ENCODE data around the gene OR5K4.

OR5K4 gene

DNA sequence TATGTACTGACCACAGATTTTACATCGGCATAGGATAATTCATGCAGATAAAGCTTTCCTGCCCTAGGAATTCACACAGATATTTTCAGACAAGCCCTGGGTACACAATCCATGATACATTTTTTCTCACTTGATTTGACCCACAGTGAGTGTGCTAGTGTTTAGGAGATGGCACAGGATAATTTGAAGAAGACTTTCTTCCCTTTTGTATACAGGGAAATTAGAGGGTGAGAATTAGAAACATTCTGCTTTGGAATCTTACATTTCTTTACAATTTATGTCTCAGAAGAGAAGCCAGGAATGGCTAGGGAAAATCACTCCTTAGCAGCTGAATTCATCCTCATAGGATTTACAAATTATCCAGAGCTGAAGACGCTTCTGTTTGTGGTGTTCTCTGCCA is at the start of gene OR5K4:
Gene OR5K4 (plus strand): TSS at position 301 of the 400 bp plus-strand sequence. CDS start 0 bp downstream, at position 301.
- DNase-seq = no peak

- DNase-seq = no peak
Measured at GRCh38 chr3:98322101-98322500, 31.6 kb upstream of the OR5K4 start.

GRCh38 chr3:98322686-98323085 is 31.0 kb upstream of the OR5K4 start:
- no peak for DNase-seq

DNA sequence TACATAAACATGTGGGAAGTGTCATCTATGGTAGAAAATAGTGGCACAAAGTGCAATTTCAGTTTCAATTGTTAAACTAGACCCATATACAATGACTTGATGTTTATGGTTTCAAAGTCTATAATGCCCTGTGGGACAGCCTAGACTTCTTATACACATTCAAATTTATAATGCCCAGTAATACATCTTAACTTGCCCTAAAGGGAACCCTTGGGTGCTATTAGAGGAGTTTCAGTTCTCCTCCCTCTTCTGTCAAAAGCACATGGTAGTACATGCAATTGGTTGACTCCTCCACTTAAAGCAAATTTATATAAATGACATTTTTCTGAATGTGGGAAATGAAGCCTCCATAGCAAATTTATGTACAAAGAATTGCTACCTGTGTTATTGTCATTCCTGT is 30.2 kb upstream of the OR5K4 start:
- DNase-seq = no peak

DNA sequence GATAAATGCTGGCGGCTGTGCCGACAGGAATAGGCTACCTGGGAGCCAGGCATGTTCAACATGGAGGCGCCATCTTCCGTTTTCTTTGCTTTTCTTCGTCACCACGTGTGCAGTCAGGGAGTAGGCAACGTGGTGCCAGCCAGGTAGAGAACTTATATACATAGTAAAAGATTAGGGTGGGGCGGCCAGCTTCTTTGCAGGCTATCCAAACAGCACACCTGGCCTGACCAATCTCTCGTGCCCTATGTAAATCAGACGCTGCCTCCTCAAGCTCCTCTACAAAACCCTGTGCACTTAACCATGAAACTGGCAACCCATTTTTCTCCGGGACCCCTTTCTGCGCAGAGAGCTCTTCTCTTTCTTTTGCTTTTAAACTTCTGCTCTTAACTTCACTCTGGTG is 28.6 kb upstream of the OR5K4 start:
- no peak for DNase-seq

- no peak for DNase-seq
Measured at GRCh38 chr3:98326105-98326893, 27.4 kb upstream of the OR5K4 start.

DNA sequence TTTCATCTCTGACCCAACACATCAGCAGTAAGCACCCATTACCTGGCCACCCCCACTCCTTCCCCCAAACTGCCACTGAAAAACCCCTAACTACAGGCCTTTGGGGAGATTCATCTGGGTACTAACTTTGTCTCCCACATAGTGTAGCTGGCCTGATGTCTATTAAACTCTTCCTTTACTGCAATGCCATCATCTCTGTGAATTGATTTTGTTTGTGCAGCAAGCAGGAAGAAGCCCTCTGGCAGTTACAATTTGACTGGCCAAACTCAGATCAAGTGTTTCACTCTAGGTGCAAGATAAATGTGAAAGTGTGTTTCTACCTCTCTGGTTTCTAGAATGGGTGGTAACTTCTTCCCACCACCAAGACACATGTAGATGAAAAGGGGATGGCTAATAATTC is 26.7 kb upstream of the OR5K4 start:
- no peak for DNase-seq

GRCh38 chr3:98328933-98329332 is 24.7 kb upstream of the OR5K4 start:
- DNase-seq = no peak

GRCh38 chr3:98329392-98330124 is 24.1 kb upstream of the OR5K4 start:
- DNase-seq = peak in 1 of 4 experiments; percentile 0

GRCh38 chr3:98331329-98331728 is 22.3 kb upstream of the OR5K4 start:
- no peak for DNase-seq

DNA sequence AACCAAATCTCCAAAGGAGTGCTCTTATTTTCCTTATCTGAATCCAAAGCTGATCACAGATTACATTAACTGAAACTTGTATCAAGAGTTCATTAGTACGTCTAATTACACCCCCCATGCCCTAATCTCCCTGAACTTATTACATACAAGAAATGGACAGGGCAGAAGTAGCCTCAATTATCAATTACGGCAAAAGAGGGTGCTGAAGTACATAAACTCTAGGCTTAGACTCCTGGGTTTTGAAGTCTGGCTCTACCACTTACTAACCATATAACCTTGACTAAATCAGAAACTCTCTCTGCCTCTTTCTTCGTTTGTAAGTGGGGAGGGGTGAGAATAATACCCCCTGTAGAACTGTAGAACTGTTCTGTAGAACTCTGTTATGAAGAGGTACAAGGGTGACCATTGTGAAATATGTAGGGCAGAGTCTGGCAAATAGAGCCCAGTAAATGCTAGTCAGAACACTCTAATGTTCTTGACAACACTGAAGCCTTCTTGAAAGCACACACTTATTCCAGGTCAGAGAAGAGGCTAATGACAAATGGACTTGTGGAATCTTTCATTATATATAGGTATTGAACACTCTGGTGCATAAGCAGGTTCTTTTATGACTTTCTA is 19.6 kb upstream of the OR5K4 start:
- DNase-seq = no peak

DNA sequence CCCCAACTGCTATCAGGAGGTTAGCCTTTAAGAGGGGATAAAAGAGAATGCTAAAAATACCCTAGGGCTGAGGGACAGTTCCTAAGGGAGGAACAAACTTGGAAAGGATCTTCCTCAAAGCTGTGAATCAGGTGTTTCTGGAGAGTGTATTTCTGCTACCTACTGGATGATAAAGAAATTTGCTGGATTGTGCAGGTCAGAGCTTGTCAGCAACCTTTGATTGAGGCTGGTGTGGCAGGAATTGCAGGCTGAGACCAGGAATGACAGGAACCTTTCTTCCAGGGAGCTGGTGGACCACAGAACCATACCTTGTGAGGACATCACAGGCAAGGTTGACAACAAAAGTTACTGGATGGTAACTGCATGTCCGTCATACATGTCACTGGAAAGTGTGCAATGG is 14.6 kb upstream of the OR5K4 start:
- DNase-seq = no peak

- DNase-seq = no peak
Measured at GRCh38 chr3:98341758-98342157, 11.9 kb upstream of the OR5K4 start.

DNA sequence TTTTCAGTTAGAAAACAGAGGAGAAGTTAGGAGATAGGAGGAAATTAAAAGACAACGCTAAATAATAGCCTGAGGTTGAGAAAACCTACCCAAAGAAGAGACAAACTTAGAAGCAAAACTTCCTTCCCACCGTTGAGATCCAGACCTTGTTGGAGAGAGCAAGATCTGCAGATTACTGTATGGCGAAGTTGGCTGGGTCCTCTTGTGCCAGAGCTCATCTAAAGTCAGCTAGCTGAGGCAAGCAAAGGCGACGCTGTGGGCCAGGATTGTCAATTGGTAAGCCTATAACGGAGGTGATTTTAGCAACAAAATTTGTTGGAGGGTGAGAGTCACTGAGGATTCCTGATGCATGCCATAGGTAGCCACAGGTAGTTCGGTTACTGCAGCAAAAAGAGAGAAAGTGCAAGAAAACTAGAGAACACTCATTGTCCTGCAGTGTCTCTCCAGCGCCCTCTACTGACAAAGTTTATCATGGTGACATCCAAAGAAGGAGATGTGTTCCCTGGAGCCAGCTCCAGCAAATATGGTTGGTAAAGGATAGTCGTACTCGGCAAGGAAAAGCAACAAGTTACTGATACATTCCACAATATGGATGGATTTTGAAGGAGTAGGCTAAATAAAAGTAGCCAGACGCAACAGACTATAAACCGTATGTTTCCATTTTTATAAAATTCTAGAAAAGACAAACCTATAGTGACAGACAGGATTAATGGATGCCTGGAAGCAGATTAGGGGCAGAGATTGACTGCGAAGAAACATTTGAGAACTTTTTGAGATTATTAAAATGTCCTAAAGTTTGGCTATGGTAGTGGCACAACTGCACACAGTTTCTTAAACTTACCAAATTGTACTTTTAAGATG is 9.8 kb upstream of the OR5K4 start:
- no peak for DNase-seq

DNA sequence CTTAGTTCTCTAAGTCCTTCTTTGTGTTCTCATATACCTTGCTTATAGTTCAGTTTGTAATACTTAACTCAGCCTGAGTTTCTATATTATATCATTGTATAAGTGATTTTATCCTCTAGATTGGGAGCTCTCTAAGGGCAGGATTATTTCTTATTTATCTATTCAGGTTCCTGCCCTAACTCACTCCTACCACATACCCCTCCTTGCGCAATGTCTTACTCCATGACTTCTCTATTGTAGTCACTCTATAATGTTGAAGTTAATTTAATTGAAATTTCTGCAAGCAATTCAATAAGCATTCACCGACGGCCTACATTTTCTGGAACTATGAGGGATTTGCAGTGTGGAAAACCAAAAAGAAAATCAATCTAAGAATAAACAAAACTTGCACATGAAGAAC is 3.6 kb upstream of the OR5K4 start:
- no peak for DNase-seq

DNA sequence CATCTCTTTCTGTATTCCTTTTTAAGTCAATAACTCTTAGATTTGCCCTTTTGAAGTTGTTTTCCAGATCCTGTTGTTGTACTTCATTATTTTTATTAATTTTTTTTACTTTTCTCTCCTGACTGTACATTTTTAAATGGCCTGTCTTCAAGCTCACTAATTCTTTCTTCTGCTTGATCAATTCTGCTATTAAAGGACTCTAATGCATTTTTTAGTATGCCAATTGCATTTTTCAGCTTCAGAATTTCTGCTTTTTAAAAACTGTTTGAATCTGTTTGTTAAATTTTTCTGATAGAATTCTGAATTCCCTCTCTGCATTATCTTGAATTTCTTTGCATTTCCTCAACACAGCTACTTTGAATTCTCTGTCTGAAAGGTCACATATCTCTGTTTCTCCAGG is 5.6 kb downstream of the OR5K4 start:
- no peak for DNase-seq

DNA sequence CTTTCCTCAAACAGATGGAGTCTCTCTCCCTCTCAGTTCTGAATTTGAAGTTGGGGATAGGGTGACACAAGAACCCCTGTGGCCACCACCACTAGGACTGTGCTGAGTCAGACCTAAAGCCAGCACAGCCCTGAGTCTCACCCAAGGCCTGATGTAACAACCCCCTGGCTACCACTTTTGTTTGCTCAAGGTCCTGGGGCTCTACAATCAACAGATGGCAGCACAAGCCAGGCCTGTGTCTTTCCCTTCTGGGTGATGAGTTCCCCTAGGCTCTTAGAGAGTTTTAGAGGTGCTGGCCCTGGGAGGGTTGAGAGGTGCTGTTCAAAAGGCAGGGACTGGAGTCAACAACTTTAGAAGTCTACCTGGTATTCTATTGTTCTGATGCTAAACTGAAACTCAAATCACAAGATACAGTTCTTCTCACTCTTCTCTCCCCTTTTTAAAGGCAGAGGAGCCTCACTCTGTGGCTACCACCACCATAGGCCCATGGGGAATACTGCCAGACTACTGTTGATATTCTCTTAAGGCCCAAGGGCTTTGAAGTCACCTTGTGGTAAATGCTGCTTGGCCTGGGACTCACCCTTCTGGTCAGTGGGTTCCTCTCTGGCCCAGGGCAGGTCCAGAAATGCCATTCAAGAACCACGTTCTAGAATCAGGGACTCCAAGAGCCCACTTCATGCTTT is 6.5 kb downstream of the OR5K4 start:
- no peak for DNase-seq

DNA sequence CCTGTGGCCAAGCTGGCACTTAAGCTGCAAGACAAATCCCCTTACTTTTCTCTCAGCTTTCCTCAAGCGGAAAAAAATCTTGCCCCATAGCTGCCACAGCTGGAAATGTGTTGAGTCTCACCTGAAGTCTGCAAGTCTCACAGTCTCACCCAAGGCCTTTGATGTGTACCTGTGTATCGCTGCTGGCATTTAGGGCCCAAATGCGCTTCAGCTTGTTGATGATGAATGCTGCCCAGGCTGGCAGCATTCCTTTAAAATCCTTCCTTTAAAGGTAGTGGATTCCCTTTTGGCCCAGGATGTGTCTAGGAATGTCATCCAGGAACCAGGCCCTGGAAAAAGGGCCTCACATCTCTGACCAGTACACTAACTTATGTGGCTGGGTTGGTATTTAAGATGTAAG is 7.0 kb downstream of the OR5K4 start:
- DNase-seq = no peak

DNA sequence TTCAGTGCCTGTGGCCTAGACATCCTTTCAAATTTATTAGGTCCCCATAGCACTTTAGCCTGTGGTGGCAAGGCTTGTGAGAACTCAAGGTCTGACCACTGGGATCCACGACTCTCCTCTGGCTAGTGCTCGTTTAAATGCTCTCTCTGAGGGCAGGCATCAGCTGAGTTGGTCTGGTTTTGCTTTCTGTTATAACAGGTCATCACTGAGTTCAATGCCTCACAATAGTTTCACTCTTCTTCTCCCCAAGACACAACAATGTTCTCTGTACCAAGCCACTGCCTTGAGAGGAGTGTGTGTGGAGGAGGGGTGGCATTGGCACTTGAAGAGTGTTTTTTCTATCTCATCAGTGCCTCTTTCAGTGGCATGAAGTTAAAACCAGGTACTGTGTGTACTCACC is 7.6 kb downstream of the OR5K4 start:
- no peak for DNase-seq

- no peak for DNase-seq
Measured at GRCh38 chr3:98367464-98368246, 14.0 kb downstream of the OR5K4 start.

DNA sequence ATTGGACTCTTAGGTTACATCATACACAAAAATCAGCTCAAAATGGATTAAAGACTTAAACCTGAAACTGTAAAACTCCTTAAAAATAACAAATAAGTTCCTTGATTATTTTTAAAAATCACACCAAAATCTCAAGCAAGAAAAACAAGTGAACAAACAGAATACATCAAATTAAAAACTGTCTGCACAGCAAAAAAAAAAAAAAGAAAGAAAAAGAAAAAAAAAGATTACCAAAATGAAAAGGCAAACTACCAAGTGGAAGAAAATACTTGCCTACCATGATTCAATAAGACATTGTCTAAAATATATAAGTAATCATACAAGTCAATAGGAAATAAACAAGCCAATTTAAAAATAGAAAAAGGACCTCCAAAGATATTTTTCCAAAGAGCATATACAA is 17.5 kb downstream of the OR5K4 start:
- no peak for DNase-seq

DNA sequence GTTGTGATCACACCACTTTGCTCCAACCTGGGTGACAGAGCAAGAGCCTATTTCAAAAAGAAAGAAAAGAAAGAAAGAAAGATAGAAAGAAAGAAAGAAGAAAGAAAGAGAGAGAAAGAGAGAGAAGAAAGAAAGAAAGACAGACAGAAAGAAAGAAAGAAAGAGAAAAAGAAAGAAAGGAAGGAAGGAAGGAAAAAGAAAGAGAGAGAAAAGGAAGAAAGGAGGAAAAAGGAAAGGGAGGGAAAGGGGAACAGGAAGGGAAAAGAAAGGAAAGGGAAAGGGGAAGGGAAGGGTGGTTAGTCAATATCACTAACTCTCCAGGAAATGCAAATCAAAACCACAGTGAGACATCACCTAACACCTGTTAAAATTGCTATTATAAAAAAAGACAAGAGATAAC is 18.2 kb downstream of the OR5K4 start:
- DNase-seq = no peak

Data from activated naive CD4-positive, alpha-beta T cell (primary cell).